Measurements from ENCODE around the gene ADK.

DNA sequence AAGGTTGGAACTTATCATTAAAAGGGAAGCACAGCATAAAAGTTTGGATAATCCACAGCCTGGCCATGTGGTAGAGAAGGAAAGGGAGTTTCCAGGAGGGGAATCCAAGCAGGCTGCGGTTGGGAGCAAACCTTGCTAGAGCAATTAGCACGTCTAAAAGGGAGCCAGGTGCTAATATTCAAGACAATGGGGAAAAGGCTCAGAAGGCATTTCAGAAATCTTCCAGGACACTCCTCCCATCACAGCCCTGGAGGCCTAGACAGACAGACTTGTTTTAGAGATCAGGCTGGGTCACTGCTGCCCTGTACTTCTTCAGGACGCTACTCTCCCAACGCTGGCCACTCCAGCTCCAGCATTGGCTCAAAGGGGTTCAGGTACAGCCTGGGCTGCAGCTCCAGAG, 579.2 kb downstream of the ADK start:
- TF ChIP-seq CTCF (IDR thresholded peaks at IDR 0.05 in 4 of 5, conservative IDR thresholded peaks at IDR 0.05 in 1 of 5) (no peak), POLR2A (IDR thresholded peaks at IDR 0.05) (no peak)
